Activated T-cell treated with anti-CD3 and anti-CD28 coated beads for 4 hours (primary cell): Measurements from ENCODE around the gene C1orf21.

Source experiments
- DNase-seq: peaks from one replicate; pipeline ENCODE4 v3.0.0-alpha.2; 2020

C1orf21 gene

DNA sequence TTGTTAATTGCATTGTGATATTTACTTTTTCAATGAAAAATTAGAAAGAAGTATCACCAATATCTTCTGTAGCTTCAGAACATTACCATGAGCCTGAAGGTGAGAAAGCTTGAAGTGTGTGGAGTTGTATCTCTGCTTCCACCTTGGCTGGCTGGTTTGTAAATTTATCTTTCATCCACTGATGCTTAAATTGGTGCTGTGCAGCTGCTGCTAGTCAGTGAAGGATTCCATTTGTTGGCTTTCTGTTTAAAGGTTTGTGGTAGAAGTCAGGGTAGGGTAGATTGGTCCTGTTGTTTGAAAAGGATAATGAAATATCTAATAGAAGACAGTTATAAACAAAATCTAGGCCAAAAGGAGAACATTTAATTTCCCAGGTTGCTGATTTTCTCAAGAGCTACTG is 105.7 kb downstream of the C1orf21 start:
- DNase-seq: no peak

DNA sequence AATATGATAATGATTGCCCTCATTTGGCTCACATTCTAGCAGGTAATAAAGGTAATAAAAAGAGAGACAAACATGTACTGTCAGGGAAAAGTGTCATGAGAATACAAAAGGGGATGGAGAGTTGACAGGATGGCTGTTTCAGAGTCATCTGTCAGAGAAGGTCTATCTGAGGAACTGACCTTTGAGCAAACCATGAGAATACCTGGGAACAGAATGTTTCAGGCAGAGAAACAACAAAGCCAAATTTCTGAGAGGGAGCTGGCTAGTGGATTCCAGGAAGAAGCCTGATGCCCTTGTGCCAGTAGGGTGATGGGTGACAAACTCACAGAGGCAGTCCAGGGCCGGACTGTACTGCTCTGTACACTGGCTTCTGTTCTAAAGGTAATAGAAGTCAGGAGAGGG is 107.2 kb downstream of the C1orf21 start:
- DNase-seq: no peak

DNA sequence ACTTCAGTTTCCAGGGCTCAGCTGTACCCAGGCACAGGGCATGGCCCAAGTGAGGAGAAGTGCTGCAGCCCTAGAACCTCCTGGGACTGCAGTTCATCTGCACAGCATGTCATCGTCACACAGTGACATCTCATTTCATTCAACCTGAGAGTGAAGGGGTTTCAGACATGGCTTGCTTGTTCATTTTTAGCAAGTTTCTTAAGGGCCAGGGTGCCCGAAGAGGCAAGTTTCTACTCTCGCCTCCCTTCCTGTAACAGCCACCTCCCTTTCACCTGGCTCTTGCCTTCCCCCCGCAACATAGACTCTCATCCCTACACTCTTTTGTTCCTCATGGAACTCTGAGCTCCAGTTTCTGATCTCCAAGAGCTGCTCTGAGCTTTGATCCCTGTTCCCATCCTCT is 108.1 kb downstream of the C1orf21 start:
- no peak for DNase-seq

DNA sequence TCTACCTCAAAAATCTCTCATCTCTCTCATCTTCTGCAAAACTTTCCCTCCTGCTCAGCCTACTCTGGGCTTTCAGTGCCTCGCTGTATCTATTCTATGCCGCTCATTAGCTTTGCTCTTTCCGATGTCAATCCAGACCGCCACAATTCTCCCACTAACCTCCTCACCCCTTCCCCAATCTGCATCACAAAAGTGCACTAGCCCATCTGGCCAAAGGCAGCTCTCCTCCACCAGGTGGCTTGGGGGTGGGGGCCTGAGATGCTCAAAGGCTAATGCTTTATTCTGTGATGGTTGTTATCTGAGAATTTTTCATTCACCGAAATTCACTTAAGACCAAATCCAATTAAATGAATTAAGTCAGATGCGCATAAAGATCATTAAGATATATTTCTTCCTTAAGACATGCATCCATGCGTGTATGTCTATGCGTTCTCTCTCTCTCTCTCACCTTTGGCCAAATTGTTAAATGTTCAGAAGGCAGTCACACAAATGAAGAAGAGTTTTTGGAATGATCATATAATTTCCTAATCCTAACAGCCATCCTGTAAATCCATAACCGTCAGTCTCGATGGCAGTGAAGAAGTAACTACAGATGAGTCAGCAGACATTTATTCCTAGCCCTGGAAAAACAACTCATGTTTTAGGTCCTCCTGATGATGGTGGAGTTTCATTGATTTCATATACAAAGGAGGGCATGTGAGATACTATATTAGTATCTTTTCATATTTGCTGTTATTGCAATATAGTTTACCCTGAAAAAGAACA is 111.3 kb downstream of the C1orf21 start:
- DNase-seq: no peak

DNA sequence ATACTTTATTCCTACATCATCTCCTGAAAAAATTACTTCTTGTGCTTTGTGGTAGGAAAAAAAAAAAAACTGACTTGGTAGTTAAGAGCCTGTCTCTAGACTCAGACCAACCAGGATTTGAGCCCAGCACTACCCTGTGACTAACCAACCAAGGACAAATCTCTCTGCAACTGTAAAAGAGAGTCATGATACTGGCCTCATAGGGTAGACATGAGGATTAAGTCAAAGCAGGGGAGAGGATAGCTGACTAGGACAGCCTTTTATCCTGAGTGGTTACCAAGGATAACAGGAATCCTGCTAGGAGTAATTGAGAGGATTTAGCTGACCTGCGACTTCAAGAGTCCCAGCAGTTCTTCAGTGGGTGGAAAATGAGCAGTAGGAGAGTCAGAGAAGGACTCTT is 112.8 kb downstream of the C1orf21 start:
- DNase-seq: no peak

DNA sequence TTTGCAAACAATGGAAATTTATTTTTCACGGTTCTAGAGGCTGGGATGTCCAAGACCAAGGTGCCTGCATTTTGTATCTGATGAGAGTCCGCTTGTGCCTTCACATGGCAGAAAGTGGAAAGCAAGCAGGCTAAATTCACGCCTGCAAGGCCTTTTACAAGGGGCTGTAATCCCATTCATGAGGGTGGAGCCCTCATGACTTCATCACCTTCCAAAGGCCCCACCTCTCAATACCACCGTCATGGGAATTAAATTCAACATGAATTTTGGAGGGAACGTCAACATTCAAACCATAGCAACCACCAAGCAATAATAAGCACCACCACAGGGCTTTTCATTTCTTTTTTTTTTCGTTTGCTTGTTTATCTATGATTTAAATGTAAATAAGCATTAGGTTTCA is 115.3 kb downstream of the C1orf21 start:
- no peak for DNase-seq

DNA sequence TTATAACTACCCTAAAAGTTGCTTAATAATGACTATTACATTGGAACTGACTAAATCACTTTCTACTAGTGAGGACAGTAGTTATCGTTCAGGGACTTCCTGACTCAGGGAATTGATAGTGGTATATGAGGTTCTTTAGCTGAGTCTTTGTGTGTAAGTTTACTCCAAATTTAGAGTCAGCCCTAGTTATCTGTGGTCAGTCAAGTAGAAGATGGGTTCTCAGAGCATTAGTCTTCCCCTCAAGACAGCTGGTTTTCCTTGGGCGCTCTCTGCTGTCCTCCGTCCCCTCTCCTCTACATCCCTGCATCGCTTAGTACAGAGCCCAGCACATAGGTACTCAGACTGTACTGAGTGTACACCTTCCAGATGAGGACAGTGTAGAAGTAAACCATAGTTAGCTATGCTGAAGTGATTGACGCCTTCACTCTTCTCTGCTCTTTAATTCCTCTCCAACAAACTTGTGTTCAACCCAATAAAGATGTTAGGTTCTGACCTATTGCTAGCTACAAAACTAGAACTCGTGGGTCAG is 116.5 kb downstream of the C1orf21 start:
- DNase-seq: no peak

DNA sequence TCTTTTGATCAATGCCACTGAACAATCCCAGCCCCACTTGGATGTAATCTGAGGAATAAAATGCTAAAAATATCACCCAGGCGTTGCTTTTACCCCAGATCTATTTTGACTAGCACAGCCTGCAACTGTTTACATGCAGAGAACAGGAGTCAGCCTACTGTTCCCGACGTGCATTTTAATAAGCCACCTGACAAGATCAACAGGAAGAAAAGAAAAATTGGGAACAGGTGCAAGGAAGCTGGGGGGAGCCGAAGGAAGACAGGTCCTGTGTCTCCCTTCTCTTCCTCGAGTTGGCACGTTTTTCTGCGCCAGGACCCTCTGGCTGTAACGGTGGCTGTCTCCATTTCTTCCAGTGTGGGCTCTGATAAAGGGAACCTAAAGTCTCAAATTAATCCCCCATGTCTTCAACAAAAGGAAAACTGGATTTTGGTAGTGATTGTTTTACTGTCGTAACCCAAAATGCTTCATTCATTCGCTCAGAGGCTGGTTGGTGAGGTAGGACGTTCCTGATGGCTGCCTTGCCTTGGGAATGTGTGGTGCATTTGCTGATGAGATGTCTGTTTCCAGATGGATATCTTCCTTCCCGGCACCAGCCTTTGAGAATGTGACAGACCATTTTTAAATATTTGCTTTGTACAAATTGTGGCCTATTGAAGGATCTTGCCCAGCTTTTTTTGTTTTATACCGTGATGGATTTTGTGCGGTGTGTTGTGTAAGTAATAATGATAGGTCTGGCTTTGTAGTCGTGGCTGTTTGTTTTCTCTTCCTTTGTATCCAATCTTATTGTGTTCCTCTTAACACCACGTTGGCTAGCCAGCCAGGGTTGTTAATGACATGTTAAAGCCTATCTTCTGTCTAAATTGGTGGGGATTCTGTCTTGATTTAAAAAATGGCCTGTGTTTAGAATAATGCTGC is 117.5 kb downstream of the C1orf21 start:
- no peak for DNase-seq

DNA sequence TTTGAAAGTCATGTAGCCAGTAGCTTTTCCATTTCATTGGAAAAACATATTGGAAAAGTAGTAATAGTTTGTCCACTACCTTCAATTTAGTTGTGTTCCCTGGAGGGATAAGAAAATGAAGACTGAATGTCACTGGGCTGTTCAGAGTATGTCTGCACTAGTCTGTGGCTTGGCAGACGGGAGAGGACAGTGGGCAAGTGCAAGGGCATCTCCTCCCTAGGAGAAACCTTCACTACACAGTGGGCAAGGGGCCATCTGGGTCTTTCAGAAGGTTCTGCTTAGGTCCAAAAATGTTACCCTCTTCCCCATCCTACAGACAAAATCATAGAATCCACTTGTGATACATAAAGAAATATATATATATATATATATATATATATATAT is 118.1 kb downstream of the C1orf21 start:
- DNase-seq: no peak

DNA sequence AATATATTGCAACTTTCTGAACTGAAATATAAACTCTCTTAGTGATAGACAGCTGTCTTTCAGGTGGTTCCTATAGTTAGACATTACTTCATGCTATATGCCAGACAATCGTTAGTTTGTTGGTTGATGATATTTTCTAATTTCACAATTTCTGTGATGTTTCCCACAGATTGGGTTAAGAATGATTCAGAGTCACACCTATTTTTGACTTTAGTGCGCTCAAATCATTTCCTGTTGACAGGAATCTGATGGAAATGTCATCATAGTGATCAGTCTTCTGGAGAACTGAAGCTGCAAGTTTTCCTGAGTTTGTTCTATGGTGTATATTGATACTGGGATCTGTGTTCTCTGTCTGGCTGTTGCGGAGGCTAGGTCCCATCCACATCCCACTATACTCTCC is 119.7 kb downstream of the C1orf21 start:
- DNase-seq: no peak

DNA sequence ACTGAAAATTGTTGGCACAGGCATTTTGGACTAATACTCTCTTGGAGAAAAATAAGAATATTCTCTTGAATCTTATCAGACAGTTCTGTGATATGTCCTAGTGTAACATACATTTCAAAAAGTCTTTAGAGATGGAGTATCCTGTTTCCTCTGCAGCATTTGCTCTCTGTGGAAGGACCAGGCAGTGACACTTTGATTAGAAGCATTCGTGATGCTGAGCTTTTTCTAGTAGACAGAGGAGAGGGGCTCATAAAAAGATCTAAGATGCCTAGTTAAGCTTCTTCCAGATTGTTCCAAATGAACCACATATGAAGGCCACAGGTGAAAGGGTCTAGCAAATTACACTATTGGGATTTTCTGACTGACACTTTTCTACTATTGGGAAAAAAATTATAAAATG is 120.3 kb downstream of the C1orf21 start:
- DNase-seq: no peak

DNA sequence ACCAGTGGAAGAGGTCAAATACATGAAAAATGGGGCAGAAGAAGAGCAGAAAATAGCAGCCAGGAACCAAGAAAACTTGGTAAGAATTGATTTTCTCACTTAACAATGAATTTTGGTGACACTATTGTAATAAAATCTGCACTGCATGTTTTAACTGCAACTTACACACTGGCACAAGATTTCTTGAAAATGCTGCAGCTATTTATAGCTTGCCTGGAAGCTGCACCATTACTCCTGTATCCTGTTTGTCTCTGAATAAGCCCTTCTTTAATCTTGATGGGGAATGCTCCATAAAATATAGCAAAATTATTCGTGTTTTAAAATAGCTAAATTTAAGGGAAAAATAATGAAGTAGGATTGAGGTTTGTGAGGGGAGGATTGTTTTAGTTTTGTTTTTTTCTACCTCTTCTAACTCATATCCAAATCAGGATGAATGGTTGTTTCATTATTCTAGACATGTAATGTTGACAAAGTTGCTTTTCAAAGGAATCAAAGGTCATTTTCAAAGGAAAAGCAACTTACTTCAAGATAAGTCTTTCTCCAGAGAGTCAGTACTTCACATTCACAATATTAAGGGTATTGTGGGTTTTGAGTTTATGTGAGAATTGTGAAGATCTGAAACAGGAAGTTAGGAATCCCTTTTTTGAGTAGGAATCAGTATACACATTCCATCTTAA is 120.9 kb downstream of the C1orf21 start:
- DNase-seq: no peak

DNA sequence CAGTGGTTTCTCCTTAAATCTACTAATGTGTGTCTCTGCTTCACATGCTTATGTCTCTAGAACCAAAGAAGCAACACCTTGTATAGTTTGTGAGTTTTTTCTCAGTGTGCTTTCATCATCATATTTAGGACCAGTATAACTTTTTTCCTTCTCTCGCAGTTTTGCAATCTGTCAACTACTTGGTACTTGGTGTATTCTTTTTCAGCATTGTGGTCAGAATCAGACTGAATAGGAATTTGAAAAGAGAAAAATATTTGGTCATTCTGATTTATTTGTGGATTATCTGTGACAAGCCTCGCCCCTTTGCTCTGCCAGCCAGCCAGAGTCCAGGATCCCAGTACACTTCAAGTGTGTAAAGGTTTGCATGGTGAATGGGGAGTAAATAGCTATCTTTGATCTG is 122.3 kb downstream of the C1orf21 start:
- DNase-seq: no peak

DNA sequence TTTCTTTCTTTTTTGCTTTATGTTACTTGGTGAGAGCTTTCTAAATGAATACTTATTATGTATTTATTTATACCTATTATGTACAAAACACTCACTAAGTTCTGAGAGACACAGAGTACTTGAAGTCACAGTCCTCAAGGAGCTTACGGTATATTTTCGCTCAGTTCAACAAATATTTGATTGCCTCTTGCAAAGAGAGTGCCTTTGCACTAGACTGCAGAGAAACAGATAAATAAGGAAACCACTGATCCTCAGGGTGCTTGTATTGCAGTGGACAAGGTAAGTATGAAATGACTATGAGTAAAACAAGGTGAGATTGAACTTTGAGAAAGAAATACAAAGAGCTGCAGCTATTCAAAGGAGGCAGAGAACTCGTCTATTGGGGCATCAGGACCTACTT is 123.3 kb downstream of the C1orf21 start:
- DNase-seq: no peak

DNA sequence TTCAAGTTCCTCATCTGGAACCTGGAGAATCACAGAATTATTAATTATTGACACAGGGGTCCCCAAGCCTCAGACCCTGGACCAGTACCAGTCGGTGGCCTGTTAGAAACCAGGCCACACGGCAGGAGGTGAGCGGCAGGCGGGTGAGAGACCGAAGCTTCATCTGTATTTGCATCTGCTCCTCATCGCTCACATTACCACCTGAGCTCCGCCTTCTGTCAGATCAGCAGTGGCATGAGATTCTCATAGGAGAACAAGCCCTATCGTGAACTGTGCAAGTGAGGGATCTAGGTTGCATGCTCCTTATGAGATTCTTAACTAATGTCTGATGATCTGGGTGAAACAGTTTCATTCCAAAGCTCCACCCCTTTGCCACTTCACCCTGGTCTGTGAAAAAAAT is 125.9 kb downstream of the C1orf21 start:
- DNase-seq: no peak

DNA sequence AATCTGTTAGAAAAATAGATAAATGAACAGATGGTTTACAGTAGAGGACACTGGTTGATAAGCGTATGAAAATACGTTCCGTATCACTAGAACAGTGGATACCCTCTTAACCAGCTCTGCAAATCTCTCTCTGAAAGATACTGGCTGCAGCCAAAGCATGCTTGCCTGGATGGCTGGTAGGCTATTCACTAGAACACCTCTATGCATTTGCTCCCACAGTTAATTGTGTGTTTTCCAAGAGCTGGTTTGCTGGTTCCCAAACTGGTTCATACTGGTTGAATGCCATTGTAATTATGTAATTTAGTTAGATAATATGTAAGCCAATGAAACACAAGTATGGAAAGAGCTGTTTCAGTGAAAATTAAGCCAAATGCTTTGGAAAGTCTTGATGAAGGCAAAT is 126.6 kb downstream of the C1orf21 start:
- DNase-seq: no peak

DNA sequence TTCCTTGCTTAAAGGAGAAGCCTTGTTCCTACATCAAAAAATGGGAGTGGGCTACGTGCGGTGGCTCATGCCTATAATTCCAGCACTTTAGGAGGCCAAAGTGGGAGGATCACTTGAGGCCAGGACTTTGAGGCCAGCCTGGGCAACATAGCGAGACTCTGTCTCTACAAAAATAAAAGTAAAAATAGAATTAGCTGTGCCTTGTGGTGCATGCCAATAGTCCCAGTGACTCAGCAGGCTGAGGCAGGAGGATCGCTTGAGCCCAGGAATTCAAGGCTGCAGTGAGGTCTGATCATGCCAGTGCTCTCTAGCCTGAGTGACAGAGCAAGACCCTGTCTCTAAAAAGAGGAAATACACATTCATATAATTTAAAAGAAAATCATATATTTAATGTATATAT is 127.1 kb downstream of the C1orf21 start:
- DNase-seq: no peak

DNA sequence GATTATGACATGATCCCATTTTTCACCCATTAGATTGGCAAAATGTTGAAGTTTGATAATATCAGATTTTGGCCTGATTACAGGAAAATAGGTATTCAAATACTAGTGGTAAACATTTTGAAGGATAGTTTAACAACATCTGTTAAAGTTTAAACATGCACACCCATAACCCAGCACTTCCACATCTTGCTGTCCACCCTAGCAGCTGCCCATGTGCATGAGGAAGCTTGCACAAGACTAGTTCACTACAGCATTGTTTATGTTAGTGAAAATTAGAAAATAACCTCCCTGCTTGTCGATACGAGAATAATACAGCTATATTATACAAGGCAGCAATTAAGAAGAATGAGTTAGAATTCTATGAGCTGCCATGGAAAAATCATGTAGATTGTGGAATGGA is 127.6 kb downstream of the C1orf21 start:
- DNase-seq: no peak

DNA sequence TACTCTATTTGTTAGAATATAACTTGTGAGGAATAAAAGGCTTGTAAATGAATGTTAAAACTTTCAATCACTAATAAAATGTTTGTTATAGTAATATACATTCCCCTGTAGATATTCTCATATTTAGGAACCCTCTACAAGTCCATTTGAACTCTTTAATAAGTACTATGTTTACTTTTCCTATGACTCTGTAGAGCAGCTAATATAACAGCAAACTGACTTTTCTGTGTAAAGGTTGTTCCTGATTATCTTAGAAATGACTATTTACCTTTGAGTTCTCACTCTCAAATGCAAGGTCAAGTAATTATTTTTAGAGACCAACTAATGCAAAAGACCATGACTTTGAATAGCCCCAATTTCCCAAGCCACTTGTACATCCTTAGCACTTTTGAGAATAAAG is 130.3 kb downstream of the C1orf21 start:
- no peak for DNase-seq

DNA sequence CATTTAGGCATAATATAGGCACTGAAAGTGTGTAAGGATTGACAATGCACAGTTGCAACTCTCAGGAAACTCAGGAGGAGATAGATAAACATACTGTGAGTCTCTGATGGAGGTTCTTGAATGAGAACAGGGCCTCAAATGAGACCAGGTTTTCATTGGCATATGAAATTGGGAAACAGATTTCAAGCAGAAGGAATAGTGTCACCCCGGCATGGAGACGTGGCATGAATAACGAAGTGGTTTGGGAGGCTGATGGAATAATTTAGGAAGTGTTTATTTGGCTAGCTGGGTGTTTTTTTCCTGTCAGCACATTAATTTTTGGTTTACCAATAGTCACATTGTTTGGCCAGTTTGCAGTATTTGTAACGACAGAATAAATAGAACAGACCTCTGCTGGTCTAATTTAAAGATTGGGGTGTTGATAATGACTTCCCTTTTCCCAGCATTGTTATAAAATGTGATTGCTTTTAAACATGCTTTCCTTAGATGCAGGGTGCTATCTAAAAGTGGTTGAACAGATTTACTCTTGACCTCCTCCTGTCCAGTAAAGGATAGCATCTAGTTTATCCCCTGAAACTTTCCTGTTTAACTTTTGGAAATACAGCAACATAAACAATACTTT is 132.0 kb downstream of the C1orf21 start:
- DNase-seq: no peak

DNA sequence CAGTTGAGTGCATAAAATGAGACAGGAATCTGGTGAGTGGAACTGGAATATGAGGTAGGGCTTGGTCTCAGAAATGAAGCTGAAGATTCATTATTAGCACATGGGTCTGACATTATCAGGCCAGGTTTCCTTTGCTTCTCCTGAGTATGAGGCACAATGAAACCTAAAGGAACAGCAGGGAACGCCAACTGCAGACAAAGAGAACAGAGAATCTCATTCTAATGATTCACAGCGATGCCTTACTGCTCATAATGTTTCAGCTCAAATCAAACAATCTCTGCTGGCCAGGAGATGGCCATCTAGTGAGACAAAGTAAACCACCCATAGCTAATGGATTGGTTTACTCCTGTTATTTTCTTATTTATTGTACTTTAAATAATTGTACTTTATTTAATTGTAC is 133.5 kb downstream of the C1orf21 start:
- DNase-seq: no peak

DNA sequence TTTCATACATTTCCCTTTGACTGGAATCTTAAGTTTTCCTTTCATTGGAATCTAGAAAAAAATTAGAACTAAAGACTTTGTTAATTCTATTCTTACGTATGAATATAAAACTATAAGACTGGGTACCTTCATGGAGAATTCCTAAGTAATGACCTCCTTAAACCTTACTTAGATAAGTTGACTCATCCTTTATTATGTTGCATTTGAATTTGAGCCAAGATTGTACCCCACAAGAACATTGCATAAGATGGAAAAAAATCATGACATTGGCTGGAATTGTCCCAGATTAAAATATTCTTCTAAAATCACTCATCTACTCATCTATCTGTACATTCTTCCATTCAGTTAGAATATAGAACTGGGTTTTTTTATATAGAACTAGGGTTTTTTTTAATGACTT is 137.4 kb downstream of the C1orf21 start:
- no peak for DNase-seq

DNA sequence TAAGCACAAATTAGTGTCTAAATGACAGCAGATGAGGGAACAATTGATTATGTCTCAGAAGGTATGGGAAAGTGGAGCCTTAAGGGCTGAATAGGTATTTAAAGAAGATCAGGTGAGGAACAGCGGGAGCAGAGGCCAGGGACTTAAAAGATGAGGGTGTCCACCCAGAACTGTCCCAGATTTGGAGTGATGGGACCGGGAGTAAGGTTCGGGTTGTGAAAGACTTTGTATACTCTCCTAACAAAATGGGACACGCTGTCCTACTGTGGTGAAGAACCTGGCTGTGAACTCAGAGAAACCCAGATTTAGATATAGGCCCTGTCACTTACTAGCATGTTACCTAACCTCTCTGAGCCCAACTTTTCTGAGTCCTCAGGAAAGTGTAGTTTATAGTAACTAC is 140.6 kb downstream of the C1orf21 start:
- no peak for DNase-seq
